NCI-H2196 (cell line): ENCODE data around the gene TRIM45.
"Not testable (repeated sequence)": the region's sequence is repeated elsewhere in the genome, so short reads cannot be mapped to it uniquely, and the experiment has no call there.

Source experiments
- DNase-seq: peaks from one replicate; lab custom pipeline; 2025; ENCODE audit not compliant: unreplicated experiment; lab: John Stamatoyannopoulos, UW

The TRIM45 gene, protein sequence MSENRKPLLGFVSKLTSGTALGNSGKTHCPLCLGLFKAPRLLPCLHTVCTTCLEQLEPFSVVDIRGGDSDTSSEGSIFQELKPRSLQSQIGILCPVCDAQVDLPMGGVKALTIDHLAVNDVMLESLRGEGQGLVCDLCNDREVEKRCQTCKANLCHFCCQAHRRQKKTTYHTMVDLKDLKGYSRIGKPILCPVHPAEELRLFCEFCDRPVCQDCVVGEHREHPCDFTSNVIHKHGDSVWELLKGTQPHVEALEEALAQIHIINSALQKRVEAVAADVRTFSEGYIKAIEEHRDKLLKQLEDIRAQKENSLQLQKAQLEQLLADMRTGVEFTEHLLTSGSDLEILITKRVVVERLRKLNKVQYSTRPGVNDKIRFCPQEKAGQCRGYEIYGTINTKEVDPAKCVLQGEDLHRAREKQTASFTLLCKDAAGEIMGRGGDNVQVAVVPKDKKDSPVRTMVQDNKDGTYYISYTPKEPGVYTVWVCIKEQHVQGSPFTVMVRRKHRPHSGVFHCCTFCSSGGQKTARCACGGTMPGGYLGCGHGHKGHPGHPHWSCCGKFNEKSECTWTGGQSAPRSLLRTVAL

GRCh38 chr1:117121589-117122329 is at the start of gene TRIM45:
TSS of gene TRIM45 (minus strand) at chr1:117121749. CDS start at chr1:117121201, 548 bp downstream.
- DNase-seq: peak; percentile 94

- no peak for DNase-seq
Measured at GRCh38 chr1:117169871-117170596, 48.5 kb upstream of the TRIM45 start.

GRCh38 chr1:117167402-117167801 is 45.9 kb upstream of the TRIM45 start:
- no peak for DNase-seq

DNA sequence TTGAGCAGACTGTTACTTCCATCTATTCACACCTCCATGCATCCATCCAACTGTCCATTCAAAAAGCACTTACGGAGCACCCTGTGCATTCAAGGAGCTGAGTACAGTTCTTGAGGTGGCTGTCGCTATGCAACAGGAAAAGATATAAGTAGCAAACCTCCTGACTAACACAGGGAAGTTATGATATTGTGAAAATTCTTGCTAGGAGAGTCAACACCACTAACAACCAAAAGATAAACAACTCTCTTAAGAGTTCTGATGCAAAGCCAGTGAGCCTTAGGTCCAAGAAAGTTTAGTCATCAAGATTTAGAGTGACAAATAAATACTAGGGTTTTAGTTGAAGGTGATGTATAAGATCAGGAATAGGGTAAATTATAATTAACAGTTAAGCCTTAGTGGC is 44.5 kb upstream of the TRIM45 start:
- DNase-seq: no peak

DNA sequence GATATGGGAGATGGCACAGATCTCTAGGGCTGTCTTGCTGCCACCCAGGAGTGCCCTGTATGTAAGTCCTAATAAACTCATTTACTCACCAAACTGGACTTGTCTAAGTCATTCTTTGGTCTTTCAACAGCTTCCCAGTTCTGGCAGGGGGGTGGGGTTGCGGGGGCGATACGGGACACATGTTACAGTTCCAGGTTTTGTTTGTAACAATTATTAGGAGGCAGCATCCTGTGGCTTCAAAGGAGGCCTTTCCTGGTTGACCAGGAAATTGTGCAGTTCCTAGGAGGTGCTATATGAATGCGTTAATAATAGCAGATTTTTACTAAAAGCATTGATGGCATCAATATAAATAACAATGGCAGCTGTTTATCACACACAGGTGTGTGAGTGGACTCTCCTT is 42.7 kb upstream of the TRIM45 start:
- DNase-seq: no peak

GRCh38 chr1:117162816-117163215 is 41.3 kb upstream of the TRIM45 start:
- DNase-seq: no peak

DNA sequence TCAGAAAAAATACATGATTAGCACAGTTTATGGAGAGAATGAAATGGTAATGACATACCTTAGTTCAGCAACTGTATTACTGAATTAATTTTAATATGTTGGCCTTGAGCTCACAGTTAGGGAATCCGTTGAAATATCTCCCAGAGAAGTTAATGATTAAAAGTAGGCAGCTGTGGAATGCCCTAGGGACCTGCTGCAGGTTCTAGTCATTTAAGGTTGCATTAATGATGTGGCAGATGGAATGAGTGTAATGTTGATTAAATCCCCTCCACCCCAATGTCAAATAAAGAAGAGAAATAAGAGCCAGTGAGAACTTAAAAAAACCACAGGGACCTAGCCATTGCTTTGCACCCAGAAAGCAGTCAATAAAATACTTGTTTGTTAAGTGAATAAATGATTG is 40.3 kb upstream of the TRIM45 start:
- DNase-seq: no peak

GRCh38 chr1:117151305-117151704 is 29.8 kb upstream of the TRIM45 start:
- DNase-seq: not testable (repeated sequence)

DNA sequence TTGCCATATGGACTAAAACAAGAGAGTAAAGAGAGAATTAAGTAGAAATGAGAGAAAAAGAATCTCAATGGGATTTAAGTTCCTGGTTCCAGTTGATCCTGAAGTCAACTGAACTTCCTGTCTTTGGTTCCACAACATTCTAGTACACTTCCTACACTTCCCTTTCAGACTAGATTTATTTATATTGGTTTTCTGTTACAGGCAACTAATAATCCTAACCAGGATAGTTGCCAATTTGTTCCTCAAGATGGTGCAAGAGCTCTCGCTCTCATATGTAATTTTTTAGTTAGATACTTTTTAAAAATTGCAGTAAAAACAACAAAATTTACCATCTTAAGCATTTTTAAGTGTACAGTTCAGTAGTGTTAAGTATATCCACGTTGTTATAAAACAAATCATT is 28.8 kb upstream of the TRIM45 start:
- DNase-seq: no peak

DNA sequence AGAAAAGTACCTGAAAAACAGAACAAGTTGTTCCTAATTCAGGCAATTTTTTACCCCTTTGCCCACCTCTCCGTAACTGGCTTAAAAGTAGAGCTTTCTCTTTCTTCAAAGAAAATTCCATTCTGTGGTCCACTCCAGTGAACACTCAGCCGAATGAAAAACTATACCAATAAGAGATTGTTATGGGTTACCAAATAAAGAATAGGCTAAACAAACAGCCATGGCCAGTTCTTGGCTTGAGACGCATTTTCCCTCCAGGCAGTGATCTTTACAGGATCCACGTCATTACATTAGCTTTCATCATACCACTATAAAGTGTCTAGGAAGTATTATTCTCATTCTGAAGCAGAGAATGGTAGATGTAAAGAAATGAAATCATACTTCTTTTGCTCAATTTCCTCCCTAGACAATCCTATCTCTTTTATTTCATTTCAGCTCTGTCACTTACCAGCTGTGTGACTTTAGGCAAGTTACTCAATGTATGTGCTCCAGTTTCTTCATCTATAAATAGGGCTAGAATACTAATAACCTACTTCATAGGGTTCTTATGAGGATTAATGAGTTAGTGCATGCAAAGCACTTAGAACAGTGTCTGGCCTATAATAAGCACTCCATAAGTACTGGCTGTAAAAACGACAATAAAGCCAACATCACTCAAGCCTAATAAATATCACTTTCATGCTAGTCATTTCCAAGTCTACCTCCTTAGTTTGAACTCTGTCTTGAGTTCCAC is 26.5 kb upstream of the TRIM45 start:
- no peak for DNase-seq

DNA sequence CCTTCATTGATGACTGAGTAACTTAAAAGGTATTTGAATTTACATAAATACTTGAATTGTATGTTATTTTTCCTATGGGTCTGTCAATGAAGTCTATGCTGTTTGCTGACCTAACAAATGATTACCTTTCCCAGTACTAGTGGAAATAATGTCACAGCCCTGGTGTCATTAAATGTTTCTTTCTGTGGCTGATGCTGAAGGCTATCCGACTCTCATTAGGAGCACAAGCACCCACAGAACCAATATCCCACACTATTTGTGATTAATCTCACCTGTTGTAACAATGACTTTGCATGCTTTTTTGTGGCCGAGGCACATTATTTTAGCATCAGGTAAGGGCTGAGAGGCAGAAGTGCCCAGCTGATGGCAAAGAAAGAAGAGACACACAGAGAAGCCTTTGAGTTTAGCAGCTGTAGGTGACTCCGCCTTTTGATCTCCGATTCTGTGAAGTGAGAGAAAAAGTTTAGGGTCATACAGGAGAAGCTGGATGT is 25.8 kb upstream of the TRIM45 start:
- DNase-seq: no peak

DNA sequence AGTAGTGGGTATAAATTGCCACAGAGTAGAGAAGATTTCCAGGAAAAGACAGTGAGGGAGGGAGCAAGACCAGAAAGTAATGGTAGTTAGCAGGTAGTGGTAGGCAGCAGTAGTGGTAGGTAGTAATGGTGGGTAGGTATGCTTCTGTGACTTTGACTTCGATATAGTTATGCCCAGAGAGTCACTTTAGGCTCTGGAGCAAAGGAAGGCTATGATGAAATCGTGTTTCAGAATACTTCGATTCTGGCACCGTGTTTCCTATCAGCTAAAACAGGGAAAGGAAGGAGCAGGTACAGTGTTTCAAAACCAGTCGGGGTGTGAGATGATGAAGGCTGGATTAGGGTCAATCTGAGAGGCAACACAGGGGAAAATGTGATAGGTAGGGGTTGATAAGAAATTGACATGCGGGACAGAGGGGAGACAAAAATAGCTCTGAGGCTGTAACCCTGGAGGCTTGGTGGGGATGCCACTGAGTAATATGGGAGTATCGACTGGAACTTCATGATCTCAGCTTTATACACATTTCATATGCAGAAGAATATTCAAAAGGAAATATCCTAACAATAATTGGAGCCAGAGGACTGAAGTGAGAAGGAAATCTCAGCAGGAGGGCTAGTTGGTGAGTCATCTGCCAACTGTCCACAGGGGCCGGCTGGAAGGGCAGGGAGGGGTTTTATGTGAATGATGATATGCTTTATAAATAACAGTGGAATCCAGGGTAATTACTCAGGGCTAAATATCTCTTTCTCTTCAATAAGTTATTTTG is 25.2 kb upstream of the TRIM45 start:
- peak; percentile 31 for DNase-seq

- DNase-seq: no peak
Measured at GRCh38 chr1:117146072-117146471, 24.5 kb upstream of the TRIM45 start.

DNA sequence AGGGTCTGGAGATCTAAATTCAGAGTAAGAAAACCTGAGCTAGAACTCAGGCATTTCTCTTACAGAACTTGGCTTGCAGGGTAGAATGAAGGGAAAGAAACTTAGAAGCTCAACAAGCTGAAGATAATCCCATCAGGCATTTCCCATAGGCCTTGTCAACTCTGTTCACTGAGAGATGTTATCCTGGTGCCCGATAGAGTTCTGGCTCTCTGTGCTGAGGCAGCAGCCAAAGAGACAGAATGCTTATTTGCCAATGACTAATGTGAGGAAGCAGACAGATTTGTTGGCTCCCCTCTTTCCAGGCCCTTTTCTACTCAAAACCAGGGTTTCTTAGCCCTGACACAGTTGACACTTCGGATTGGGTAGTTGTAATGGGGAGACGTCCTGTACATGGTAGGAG is 22.3 kb upstream of the TRIM45 start:
- no peak for DNase-seq

DNA sequence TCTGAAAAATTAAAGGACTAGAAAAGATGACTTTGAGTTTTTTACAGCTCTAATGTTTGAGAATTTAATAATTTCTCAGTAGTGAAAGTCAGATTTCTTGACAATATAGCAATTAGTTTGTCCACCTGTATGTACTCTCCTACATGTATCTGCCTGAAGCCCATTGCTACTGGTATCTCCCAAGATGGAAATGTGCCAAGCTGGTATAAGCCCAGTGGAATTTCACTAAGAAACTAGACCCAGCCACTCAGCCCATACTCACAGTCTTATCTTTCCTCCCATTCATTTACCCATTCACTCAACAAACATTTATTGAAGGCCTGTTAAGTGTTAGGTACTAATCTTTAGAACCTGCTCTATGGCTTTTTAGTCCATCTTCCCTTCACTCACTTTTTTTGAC is 21.6 kb upstream of the TRIM45 start:
- DNase-seq: no peak

GRCh38 chr1:117142200-117142599 is 20.7 kb upstream of the TRIM45 start:
- no peak for DNase-seq

GRCh38 chr1:117138561-117138960 is 17.0 kb upstream of the TRIM45 start:
- DNase-seq: no peak

DNA sequence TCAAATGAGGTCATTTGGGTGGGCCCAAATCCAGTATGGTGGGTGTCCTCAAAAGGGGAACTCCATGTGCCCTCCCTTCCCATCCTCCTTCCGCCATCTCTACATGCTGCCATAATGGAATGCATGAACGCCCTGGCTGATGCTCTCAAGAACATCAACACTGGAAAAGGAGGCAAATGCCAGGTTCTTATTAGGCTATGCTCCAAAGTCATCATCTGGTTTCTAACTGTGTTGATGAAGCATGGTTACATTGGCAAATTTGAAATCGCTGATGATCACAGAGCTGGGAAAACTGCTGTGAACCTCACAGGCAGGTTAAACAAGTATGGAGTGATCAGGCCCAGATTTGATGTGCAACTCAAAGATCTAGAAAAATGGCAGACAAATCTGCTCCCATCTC is 16.6 kb upstream of the TRIM45 start:
- no peak for DNase-seq

DNA sequence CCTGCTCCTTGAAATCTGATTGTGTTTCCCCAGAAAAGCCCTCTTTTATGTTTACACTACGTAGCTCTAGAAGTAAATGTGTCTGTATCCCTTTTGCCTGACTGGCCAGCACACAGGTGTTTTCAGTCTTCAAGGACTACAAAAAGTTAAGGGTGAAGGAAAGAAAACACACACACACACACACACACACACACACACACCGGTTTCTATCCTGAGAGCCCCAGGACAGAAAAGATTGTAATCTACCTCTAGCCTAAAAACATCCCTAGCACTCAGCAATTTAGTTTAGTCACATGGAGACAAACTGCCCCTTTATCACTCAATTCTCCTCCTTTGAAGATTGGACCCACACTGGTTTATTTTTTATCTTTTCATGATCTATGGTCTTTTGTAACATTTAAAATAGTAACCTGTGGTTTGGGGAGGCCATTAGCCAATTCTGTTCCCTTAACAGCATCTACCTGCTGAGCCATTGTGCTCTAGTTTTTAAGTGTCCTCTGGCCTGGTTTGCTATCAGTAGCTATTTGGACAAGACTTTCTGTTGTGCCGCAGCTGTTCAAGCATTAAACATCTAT is 15.8 kb upstream of the TRIM45 start:
- no peak for DNase-seq
